Measurements from ENCODE around the gene FAM43A.

The FAM43A gene
- total RNA-seq: 0.57 to 3.6 (median 2.5) reads per million in 17 experiments

- peak; percentile 94 to 96 (median 95) for DNase-seq
Measured at GRCh38 chr3:194685718-194686413, at the start of gene FAM43A. Gene FAM43A, plus strand, starts transcription at chr3:194685883. Its CDS starts 944 bp downstream, at chr3:194686827.

- DNase-seq: peak in 2 of 4 experiments; percentile 11 to 29
Measured at GRCh38 chr3:194637066-194637465, 48.6 kb upstream of the FAM43A start.

- no peak for DNase-seq
Measured at GRCh38 chr3:194637541-194638400, 47.9 kb upstream of the FAM43A start.

GRCh38 chr3:194638991-194639605 lies 46.6 kb upstream of the FAM43A start:
- DNase-seq: no peak

- DNase-seq: peak in 2 of 4 experiments; percentile 10 to 31
Measured at GRCh38 chr3:194640829-194641228, 44.9 kb upstream of the FAM43A start.

GRCh38 chr3:194642769-194643168 lies 42.9 kb upstream of the FAM43A start:
- no peak for DNase-seq

GRCh38 chr3:194647747-194648146 lies 37.9 kb upstream of the FAM43A start:
- DNase-seq: no peak

GRCh38 chr3:194654443-194654842 lies 31.2 kb upstream of the FAM43A start:
- no peak for DNase-seq

GRCh38 chr3:194657439-194657838 lies 28.2 kb upstream of the FAM43A start:
- DNase-seq: no peak

- no peak for DNase-seq
Measured at GRCh38 chr3:194658477-194659242, 27.0 kb upstream of the FAM43A start.

GRCh38 chr3:194659778-194660177 lies 25.9 kb upstream of the FAM43A start:
- DNase-seq: no peak

- no peak for DNase-seq
Measured at GRCh38 chr3:194661374-194661773, 24.3 kb upstream of the FAM43A start.

- no peak for DNase-seq
Measured at GRCh38 chr3:194661946-194662345, 23.7 kb upstream of the FAM43A start.

GRCh38 chr3:194664857-194665256 lies 20.8 kb upstream of the FAM43A start:
- DNase-seq: no peak

GRCh38 chr3:194667363-194667762 lies 18.3 kb upstream of the FAM43A start:
- DNase-seq: peak in 2 of 4 experiments; percentile 29 to 37

GRCh38 chr3:194671511-194671899 lies 14.2 kb upstream of the FAM43A start:
- DNase-seq: peak; percentile 35 to 54 (median 46)

- DNase-seq: peak; percentile 97 to 98 (median 98)
Measured at GRCh38 chr3:194671900-194672808, 13.5 kb upstream of the FAM43A start, which contains the start of gene LSG1. Gene LSG1, minus strand, starts transcription at chr3:194672191. Its CDS starts 29 bp downstream, at chr3:194672162.

- peak in 3 of 4 experiments; percentile 20 to 26 (median 26) for DNase-seq
Measured at GRCh38 chr3:194672876-194673275, 12.8 kb upstream of the FAM43A start.

GRCh38 chr3:194673761-194674160 lies 11.9 kb upstream of the FAM43A start:
- DNase-seq: no peak

- peak; percentile 25 to 45 (median 39) for DNase-seq
Measured at GRCh38 chr3:194675081-194675640, 10.5 kb upstream of the FAM43A start.

- DNase-seq: peak in 2 of 4 experiments; percentile 22 to 23
Measured at GRCh38 chr3:194675680-194676079, 10.0 kb upstream of the FAM43A start.
